Choroid plexus epithelial cell (primary cell): ENCODE data around the gene PDGFD.

Source experiments
- DNase-seq: peaks from one replicate; pipeline ENCODE4 v3.0.0-alpha.2; 2010; ENCODE audit warnings: low read depth
- H3K4me3 ChIP-seq: 2 replicates; pipeline ENCODE4 v1.5.1; 2011; ENCODE audit warnings: low read depth, mild to moderate bottlenecking, control low read depth, low read length, moderate library complexity
- TF ChIP-seq, protein P1 (sequence below): conservative IDR thresholded peaks from 2 replicates; pipeline ENCODE4 v1.5.1; 2011; ENCODE audit warnings: low read depth, mild to moderate bottlenecking, control low read depth, inconsistent platforms, low read length, moderate library complexity

Gene PDGFD

DNA sequence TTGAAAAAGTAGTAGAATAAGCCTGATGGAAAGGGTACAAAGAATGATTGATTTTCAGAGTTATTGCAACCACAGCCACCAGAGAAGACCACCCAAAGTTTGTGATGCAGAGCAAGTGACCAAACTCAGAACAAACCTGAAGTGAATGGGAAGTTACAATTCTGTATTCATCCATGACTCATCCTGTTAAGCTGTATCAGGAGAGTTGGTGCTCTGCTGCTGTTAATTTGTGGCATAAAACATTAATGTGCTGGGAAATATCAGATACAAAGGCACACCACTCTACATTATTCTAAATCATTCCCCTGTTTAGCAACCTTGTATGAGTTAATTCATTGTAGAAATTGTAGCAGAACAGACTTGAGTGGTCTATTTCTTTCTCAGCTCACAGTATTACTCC lies 19.6 kb upstream of the PDGFD start:
- DNase-seq = no peak
- no peak overlapping the region for H3K4me3 ChIP-seq
- TF ChIP-seq, protein P1, sequence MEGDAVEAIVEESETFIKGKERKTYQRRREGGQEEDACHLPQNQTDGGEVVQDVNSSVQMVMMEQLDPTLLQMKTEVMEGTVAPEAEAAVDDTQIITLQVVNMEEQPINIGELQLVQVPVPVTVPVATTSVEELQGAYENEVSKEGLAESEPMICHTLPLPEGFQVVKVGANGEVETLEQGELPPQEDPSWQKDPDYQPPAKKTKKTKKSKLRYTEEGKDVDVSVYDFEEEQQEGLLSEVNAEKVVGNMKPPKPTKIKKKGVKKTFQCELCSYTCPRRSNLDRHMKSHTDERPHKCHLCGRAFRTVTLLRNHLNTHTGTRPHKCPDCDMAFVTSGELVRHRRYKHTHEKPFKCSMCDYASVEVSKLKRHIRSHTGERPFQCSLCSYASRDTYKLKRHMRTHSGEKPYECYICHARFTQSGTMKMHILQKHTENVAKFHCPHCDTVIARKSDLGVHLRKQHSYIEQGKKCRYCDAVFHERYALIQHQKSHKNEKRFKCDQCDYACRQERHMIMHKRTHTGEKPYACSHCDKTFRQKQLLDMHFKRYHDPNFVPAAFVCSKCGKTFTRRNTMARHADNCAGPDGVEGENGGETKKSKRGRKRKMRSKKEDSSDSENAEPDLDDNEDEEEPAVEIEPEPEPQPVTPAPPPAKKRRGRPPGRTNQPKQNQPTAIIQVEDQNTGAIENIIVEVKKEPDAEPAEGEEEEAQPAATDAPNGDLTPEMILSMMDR = no peak

DNA sequence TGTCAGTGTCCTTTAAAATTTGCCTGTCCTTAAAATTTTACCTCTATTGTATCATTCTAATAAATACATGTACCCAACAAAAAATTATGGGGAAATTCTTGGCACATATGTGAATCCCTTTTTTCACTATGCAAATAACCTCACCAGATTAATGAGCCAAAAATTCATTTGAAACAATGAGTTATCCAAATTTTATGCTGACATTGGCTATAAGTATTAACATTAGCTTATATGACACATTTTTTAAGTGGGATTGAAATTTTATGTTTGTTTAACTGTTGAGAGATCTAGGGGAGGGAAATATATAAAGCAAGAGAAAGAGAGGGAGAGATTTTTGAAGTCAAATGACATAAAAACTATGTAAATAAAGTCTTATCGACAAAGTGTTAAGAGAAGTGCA lies 11.8 kb upstream of the PDGFD start:
- DNase-seq = no peak
- TF ChIP-seq, protein P1 = no peak
- no peak overlapping the region for H3K4me3 ChIP-seq

DNA sequence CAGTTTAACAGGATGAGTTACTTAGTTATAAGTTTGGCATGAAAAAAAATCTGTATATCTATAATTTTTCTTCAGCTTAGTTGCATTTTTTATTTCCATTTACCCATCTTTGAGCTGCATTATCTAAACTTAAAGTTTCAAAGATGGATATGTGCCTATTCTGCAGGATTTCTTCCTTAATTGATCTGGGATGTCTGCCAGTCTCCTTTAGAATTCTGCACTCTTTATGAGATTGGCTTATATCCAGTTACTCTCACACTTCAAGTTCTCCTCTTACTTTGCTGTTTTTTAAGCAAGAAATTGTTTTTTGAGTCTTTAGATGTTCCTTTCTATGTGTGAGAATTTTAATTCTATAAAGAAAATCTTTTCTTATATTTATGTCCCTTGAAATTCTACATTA lies 5.1 kb upstream of the PDGFD start:
- TF ChIP-seq, protein P1 = no peak
- no peak for DNase-seq
- no peak overlapping the region for H3K4me3 ChIP-seq

DNA sequence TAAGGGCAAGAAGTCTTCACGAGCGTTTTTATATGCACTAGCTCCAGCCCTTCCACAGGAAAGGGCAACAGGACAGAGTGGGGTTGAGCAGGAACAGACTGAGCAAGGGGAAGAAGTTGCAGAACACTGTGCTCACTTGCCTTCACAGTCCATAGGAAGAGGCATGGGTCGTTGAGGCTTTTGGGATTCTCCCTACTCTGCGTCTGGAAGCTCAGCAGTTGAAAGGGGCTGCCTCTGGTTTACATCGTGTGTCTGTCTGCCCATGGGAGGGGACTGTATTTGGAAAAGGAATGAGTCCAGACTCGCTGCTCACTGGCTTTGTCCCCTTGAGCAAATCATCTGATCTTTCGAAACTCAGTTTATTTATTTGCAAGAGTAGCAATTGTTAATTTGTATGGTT lies 1.1 kb upstream of the PDGFD start:
- TF ChIP-seq, protein P1 = no peak
- DNase-seq = no peak
- no peak overlapping the region for H3K4me3 ChIP-seq

DNA sequence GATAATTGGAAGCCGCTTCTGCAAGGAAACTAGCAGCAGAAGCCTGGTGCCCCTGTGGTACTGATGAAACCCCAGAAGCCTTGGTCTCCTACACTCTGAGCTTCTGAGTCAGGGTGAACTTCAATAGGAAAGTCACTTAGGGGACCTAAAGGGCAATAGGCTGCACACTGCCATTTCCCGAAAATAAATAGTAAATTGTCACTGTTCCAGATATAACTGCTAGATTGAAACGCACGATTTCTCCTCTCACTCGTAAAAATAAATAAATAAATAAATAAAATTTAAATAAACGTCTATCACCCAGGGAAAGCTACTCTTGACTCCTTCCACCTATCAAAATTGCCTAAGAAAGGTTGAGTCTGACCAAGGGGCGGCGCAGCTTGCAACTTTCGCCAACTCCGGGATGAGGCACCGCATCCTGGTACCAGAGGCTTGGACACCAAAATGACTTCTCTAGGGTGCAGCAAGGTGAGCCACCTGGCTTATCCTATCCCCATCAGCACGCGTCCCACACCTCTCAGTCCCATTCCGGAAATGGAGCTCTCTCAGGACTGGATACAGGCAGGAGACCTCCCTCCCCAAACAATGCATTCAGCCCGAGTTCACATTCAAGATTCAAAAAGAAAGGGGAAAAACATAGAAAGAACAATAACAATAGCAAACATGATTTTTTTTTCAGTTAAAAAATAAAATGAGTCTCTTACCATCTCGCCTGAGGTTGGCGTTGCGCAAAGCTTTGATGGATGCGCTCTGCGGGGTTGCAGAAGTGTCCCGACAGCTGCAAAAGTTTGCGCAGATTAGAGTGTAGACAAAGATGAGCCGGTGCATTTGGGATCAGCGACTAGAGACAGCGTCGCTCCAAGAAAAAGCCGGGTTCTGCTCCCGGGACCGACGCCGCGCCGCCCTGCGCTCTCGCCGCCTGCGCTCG lies 583 bp downstream of the PDGFD start:
- TF ChIP-seq, protein P1 = peak; percentile 36
- peak overlapping the region; percentile 65 for H3K4me3 ChIP-seq

DNA sequence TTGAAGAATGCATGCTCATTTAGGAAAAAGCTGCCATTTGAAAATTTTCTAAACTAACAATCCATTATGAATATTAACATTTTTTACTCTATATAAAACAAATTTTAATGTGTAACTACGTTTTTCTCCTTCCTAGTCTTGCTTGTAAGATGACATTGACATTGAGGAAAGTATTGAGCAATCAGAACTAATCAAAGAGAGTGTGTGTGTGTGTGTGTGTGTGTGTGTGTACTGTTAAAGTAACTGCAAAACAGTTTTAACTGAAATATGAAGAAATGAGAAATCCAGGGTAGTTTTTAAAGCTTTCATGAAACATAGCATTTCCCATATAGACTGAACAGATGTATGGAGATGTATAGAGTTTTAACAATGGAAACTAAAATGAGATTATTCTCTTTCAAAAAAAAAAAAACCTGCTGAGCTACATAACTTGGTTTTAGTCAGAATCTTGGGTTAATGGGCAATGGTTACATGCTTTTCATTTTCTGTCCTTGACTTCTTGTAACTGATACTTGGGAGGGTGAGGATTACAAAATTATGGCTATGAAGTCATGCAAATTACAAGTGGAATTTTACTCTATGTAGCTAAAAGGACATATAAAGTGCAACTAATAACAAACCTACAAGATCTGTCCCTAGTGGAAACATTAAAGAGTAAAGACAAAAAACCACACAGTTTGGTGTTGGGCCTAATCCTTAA lies 2.0 kb downstream of the PDGFD start:
- no peak overlapping the region for H3K4me3 ChIP-seq
- TF ChIP-seq, protein P1 = no peak
- DNase-seq = peak; percentile 40

More for the DNA sequence above, 583 bp downstream of the PDGFD start:
- DNase-seq = peak; percentile 55
